ENCODE measurements around the gene JSRP1. TPM values are rescaled to one million over a fixed set of nuclear protein-coding genes. Genes with fewer than 3 reads are reported as not detected.

Gene JSRP1
- total and polyA plus RNA-seq, 10 of the 15 experiments (the other 5 are each of a cell fraction or from before 2014, with no cell fraction given) = 0.41 to 0.91 (median 0.49) TPM; not detected in 7

DNA sequence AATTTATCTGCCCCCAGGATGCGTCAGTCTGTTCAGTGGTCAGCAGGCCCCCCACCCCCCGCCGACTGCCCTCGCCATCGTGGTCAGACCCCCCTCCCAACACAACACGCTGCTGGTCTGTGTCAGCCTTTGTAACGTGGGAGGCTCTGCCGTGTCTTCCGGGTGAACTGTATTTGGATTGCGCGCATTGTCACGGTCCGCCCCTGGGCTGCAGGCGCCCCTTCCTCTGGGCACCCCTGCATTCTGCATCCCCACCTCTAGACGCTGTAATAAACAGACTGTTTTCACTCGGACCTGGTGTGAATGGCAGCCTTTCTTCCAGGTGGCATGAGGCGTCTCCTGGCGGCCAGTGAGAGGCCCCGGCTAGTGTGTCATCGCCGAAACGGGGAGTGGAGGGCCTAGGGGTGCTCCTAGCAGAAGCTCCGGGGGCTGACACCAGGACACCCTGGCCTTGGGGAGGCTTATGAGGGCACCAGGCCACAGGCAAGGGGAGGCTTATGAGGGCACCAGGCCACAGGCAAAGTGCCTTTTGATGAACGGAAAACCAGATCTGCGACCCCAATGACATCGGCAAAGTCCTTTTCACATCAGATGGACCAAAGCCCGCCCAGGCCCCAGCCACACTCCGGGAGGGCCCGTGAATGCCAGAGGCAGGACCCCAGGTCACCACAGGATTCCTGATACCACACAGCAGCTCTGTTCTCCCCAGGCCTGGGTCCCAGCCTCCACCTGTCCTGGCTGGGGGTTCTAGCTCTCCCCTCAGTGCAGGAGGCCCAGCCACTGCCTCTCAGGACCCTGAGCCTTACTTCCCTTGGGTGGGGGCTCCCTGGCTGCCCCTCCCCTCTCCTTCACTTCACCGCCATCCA lies 23.7 kb downstream of the JSRP1 start:
- POLR2A ChIA-PET = interaction anchor here (0.6 to 1.1 kb wide), 2 partner anchors 75 to 94 kb away, joined by 3 to 4 read pairs; no protein-coding TSS in a partner anchor
- FAIRE-seq (no peak), ATAC-seq (no peak), DNase-seq (ENCODE audit: low read depth, low spot score) (no peak)
- H3K4me1 ChIP-seq (ENCODE audit: control insufficient read depth, insufficient read depth, low read length) = peaks cover 14% of the 10 kb centered on the region
- no peak overlapping the region for H3K4me3 ChIP-seq
- 85% methylated on average over 30 of the region's 30 CpGs for WGBS (ENCODE audit: insufficient coverage, insufficient replicate concordance, low lambda C conversion rate, missing lambda C conversion rate)
- intact Hi-C loops (cut with micrococcal nuclease; ENCODE audit: unreplicated experiment) = loop anchor here (10.0 kb wide), 1 partner anchor 138 kb away; the partner anchor contains the start of genes IZUMO4 and MOB3A
- peaks cover 0 to 30% of the 10 kb centered on the region in 2 experiments; a peak in 3 of 4 replicates for H3K36me3 ChIP-seq (ENCODE audit: control insufficient read depth in 2 of 2, insufficient read depth in 2 of 2, low read length in 1 of 2)
- no peaks in the 10 kb centered on the region for H3K9me3 ChIP-seq (replicated peaks; ENCODE audit: control insufficient read depth, insufficient read depth, low read length)
- no peak overlapping the region for H2AFZ ChIP-seq (ENCODE audit: control insufficient read depth, low read depth, low read length)
- BruUV-seq (replicated peaks) = no TSS peak
- CTCF ChIA-PET = interaction anchor here (0.9 to 3.7 kb wide), 2 partner anchors 78 to 87 kb away, joined by 3 to 35 read pairs; no protein-coding TSS in a partner anchor
- H3K79me2 ChIP-seq (ENCODE audit: control insufficient read depth, insufficient read depth, low read length) = peaks cover 41% of the 10 kb centered on the region
- RAD21 ChIA-PET (ENCODE audit: unreplicated experiment) = interaction anchor here (1.2 to 4.0 kb wide), 2 partner anchors 60 to 78 kb away, joined by 3 to 39 read pairs; no protein-coding TSS in a partner anchor
- 0 out of 2 replicates have a peak overlapping the region, but pooled peaks have one; percentile 33 for H3K4me2 ChIP-seq (ENCODE audit: control insufficient read depth, insufficient read depth)
- H3K9ac ChIP-seq (ENCODE audit: control insufficient read depth, insufficient read depth, low read length) = no peak overlapping the region
- in situ Hi-C loops (cut with MboI) = loop anchor here (5.0 kb wide), 1 partner anchor 85 kb away; no protein-coding TSS in a partner anchor
- no peak for TF ChIP-seq PAX5 (IDR thresholded peaks at IDR 0.05; ENCODE audit: borderline replicate concordance, low read depth, low read length)
- TF ChIP-seq POLR2AphosphoS2 (IDR thresholded peaks at IDR 0.05; ENCODE audit: low read depth, low read length) = 0 out of 2 replicates have a peak, but pooled peaks have one; percentile 59
- peak; percentile 41 for TF ChIP-seq POLR2AphosphoS5 (IDR thresholded peaks at IDR 0.05; ENCODE audit: low read length)
- TF ChIP-seq PAX8 (IDR thresholded peaks at IDR 0.05) = no peak
- TF ChIP-seq POLR2A (IDR thresholded peaks at IDR 0.05; ENCODE audit: low read depth, low read length) = peak; percentile 6; the same call in 1 of the 2 replicates
- H3K27ac ChIP-seq (ENCODE audit: control insufficient read depth, insufficient read depth) = no peak overlapping the region
- SMC1A ChIA-PET (ENCODE audit: uncharacterized antibody, unreplicated experiment) = interaction anchor here (0.9 to 3.8 kb wide), 3 partner anchors 61 to 80 kb away, joined by 3 to 19 read pairs (median 5); no protein-coding TSS in a partner anchor
- H4K20me1 ChIP-seq (ENCODE audit: control insufficient read depth, insufficient read depth) = no peaks in the 10 kb centered on the region; the same call in 1 of the 2 replicates
- H3K27me3 ChIP-seq (replicated peaks in 1 of 2; ENCODE audit: control insufficient read depth in 2 of 2, insufficient read depth in 2 of 2, low read length in 1 of 2) = no peaks in the 10 kb centered on the region

All from GM12878 (cell line).